ENCODE measurements around the gene DNAAF1.
A peak's percentile ranks its signal among the peaks of the same experiment; 100 is the strongest.

Gene DNAAF1

DNA sequence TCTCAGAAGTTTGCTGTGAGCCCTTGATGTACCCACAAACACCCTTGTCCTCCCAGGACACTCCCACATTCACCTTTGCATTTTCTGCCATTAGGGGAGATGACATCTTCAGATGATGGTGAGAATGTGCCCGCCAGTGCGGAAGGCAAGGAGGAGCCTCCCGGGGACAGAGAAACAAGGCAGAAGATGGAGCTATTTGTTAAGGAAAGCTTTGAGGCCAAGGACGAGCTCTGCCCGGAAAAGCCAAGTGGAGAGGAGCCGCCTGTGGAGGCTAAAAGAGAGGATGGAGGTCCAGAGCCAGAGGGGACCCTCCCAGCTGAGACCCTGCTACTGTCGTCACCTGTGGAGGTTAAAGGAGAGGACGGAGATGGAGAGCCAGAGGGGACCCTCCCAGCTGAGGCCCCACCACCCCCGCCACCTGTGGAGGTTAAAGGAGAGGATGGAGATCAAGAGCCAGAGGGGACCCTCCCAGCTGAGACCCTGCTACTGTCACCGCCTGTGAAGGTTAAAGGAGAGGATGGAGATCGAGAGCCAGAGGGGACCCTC lies 24.7 kb downstream of the DNAAF1 start:
- H3K4me1 ChIP-seq (ENCODE audit: control insufficient read depth, insufficient read depth, low read length), result no peaks in the 10 kb centered on the region
- no peaks in the 10 kb centered on the region for H3K36me3 ChIP-seq (ENCODE audit: control insufficient read depth in 2 of 2, insufficient read depth in 1 of 2, low read length in 2 of 2)
- no peak overlapping the region for H3K4me3 ChIP-seq (ENCODE audit: low read depth, low read length)
- TF ChIP-seq SP2 (tag by site-specific recombination; IDR thresholded peaks at IDR 0.05), result no peak
- TF ChIP-seq ZNF830 (tag by site-specific recombination; IDR thresholded peaks at IDR 0.05; ENCODE audit: low read depth), result no peak
- no peak overlapping the region for H3K27ac ChIP-seq (ENCODE audit: extremely low read depth, low read depth, low read length)
- no peaks in the 10 kb centered on the region for H3K9me3 ChIP-seq (ENCODE audit: control insufficient read depth, insufficient read depth, low read depth, low read length)
- POLR2A ChIA-PET, result interaction anchor here (0.6 kb wide), 1 partner anchor 867 kb away, joined by 3 read pairs; no protein-coding TSS in a partner anchor
- CTCF ChIA-PET, result interaction anchor here (0.7 to 2.3 kb wide), 7 partner anchors 8 to 214 kb away, joined by 3 to 8 read pairs (median 3); partner anchors contain the start of gene TAF1C

DNA sequence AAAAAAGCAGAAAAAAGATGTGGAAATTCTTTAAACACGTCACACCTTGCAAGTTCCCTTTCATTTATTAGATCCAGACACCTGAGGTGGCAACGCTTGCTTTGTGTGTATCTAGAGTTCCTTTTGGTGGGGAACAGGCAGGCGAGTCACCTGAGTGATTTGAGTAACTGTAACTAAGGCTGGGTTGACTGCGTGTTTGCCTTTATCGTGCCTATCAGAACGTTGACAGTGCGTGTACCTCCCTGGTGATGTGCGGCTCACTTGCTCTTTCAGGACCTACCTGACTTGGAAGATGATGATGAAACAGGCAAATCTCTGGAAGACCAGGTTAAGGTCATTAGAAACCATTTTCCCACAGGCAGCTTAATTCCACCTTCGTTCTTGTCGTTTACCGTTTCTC lies 29.3 kb downstream of the DNAAF1 start:
- POLR2A ChIA-PET, result no interaction called here
- H3K9me3 ChIP-seq (ENCODE audit: control insufficient read depth, insufficient read depth, low read depth, low read length), result no peaks in the 10 kb centered on the region
- H3K4me1 ChIP-seq (ENCODE audit: control insufficient read depth, insufficient read depth, low read length), result peaks cover 9% of the 10 kb centered on the region
- H3K27ac ChIP-seq (ENCODE audit: extremely low read depth, low read depth, low read length), result no peak overlapping the region
- H3K36me3 ChIP-seq (ENCODE audit: control insufficient read depth in 2 of 2, insufficient read depth in 1 of 2, low read length in 2 of 2), result peaks cover 0 to 14% of the 10 kb centered on the region in 2 experiments; a peak in 1 of 3 replicates
- CTCF ChIA-PET, result interaction anchor here (0.7 to 6.7 kb wide), 9 partner anchors 12 to 209 kb away, joined by 3 to 65 read pairs (median 4); partner anchors contain the start of genes MBTPS1 and TAF1C
- no peak overlapping the region for H3K4me3 ChIP-seq (ENCODE audit: low read depth, low read length)
- TF ChIP-seq ZNF214 (tag by site-specific recombination; IDR thresholded peaks at IDR 0.05; ENCODE audit: borderline replicate concordance) (no peak), OVOL3 (tag by site-specific recombination; IDR thresholded peaks at IDR 0.05) (no peak)

DNA sequence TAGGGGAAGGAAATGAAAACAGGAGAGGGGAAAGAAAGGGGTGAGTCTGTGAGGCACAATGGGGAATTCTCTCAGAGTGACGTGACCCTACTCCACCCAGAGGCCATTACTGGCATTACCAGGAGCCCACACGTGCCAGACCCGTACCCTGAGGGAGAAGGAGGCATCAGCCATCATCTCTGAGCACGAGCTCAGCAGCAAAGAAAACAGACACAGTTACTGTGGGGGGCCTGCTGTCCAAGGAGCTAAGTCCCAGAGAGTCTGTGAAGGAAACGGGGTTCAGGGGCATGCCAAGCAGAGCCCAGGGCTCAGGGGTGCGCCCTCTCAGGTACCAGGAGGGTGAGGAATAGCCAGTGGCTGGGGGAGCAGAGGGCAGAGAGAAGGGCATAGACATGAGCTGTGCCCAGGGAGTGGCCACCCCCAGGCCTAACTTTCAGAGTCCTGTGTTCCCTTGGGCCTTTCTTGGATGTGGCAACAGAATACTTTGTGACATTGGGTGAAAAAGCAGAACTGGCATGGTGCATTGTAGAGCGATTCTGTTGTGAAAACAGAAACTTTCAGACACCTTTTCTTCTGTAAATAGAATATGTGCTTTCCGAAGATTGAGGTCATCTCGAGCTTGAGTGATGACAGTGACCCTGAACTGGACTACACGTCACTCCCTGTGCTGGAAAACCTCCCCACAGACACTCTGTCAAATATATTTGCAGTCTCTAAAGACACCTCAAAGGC lies 30.4 kb downstream of the DNAAF1 start:
- Histone ChIP-seq H3K4me1 (ENCODE audit: control insufficient read depth, insufficient read depth, low read length) (peaks cover 9% of the 10 kb centered on the region), H3K36me3 (ENCODE audit: control insufficient read depth in 2 of 2, insufficient read depth in 1 of 2, low read length in 2 of 2) (peaks cover 0 to 25% of the 10 kb centered on the region in 2 experiments; a peak in 1 of 3 replicates), H3K9me3 (ENCODE audit: control insufficient read depth, insufficient read depth, low read depth, low read length) (no peaks in the 10 kb centered on the region), H3K27ac (ENCODE audit: extremely low read depth, low read depth, low read length) (no peak overlapping the region), H3K4me3 (ENCODE audit: low read depth, low read length) (no peak overlapping the region)
- CTCF ChIA-PET, result interaction anchor here (0.8 to 6.7 kb wide), 17 partner anchors 9 to 300 kb away, joined by 3 to 65 read pairs (median 4); partner anchors contain the start of genes MBTPS1 and TAF1C
- TF ChIP-seq PRDM1 (tag by site-specific recombination; IDR thresholded peaks at IDR 0.05) (0 out of 2 replicates have a peak, but pooled peaks have one; percentile 36), ZNF654 (tag by site-specific recombination; IDR thresholded peaks at IDR 0.05; ENCODE audit: low read depth) (peak; percentile 39), ZNF341 (tag by site-specific recombination; IDR thresholded peaks at IDR 0.05; ENCODE audit: low read depth) (peak; percentile 69), ZFHX2 (tag by site-specific recombination; conservative IDR thresholded peaks at IDR 0.05) (no peak), GLIS1 (tag by site-specific recombination; IDR thresholded peaks at IDR 0.05) (0 out of 2 replicates have a peak, but pooled peaks have one; percentile 8)
- TF ChIP-seq, protein P1, sequence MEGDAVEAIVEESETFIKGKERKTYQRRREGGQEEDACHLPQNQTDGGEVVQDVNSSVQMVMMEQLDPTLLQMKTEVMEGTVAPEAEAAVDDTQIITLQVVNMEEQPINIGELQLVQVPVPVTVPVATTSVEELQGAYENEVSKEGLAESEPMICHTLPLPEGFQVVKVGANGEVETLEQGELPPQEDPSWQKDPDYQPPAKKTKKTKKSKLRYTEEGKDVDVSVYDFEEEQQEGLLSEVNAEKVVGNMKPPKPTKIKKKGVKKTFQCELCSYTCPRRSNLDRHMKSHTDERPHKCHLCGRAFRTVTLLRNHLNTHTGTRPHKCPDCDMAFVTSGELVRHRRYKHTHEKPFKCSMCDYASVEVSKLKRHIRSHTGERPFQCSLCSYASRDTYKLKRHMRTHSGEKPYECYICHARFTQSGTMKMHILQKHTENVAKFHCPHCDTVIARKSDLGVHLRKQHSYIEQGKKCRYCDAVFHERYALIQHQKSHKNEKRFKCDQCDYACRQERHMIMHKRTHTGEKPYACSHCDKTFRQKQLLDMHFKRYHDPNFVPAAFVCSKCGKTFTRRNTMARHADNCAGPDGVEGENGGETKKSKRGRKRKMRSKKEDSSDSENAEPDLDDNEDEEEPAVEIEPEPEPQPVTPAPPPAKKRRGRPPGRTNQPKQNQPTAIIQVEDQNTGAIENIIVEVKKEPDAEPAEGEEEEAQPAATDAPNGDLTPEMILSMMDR (tag by site-specific recombination; IDR thresholded peaks at IDR 0.05), result peak; percentile 67
- POLR2A ChIA-PET, result interaction anchor here (0.6 to 1.3 kb wide), 4 partner anchors 9 to 59 kb away, joined by 3 to 7 read pairs (median 4); partner anchors contain the start of genes MBTPS1 and TAF1C

DNA sequence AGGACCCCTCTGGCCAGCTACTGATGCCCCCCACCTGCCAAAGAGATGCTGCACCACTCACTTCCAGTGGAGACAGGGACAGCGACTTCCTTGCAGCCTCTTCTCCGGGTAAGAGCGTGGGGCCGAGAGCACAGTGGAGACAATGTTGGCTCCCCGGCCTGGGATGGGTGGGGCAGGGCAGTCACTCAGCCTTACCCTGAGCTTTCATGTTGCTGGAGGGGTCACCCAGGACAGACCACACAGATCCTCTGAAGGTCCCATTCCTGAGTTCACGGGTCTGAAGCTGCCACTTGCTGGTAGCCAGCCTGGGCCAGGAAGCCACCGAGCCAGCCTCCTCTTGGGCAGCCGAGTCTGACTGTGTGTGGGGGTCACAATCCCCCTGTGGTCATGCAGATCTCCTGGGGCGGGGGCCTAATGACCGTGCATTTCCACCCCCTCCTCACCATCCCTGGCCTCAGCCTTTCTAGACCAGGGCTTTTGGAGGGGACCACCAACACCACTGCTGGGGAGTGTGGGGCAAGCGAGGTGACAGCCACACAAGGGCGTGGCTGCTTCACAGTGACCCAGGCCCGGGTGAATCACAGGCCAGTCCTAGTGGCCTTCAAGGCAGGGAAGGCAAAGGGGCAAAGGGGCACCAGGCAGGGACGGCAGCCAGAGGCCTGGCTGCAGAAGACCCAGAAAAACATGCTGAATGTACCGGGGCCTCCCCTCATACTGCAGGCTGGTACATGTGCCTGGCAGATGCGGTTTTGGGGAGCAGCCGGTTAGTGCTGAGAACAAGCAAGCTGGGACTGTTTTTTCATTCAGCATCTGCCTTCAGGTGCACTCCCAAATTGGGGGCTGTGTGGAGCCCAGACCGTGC lies 31.3 kb downstream of the DNAAF1 start:
- TF ChIP-seq ZNF670 (tag by site-specific recombination; IDR thresholded peaks at IDR 0.05; ENCODE audit: low read depth) (no peak), ZNF837 (tag by site-specific recombination; IDR thresholded peaks at IDR 0.05) (no peak)
- Histone ChIP-seq H3K9me3 (ENCODE audit: control insufficient read depth, insufficient read depth, low read depth, low read length) (no peaks in the 10 kb centered on the region), H3K36me3 (ENCODE audit: control insufficient read depth in 2 of 2, insufficient read depth in 1 of 2, low read length in 2 of 2) (peaks cover 0 to 34% of the 10 kb centered on the region in 2 experiments; a peak in 1 of 3 replicates), H3K4me1 (ENCODE audit: control insufficient read depth, insufficient read depth, low read length) (peaks cover 9% of the 10 kb centered on the region), H3K27ac (ENCODE audit: extremely low read depth, low read depth, low read length) (peak overlapping the region; percentile 39; the same call in 1 of the 2 replicates), H3K4me3 (ENCODE audit: low read depth, low read length) (no peak overlapping the region)
- POLR2A ChIA-PET, result interaction anchor here (0.6 to 1.3 kb wide), 6 partner anchors 8 to 59 kb away, joined by 3 to 7 read pairs (median 4); partner anchors contain the start of genes MBTPS1 and TAF1C
- CTCF ChIA-PET, result interaction anchor here (0.6 to 6.7 kb wide), 12 partner anchors 10 to 307 kb away, joined by 3 to 65 read pairs (median 4); partner anchors contain the start of gene TAF1C
